ENCODE results near the gene CYBC1.

Gene CYBC1

DNA sequence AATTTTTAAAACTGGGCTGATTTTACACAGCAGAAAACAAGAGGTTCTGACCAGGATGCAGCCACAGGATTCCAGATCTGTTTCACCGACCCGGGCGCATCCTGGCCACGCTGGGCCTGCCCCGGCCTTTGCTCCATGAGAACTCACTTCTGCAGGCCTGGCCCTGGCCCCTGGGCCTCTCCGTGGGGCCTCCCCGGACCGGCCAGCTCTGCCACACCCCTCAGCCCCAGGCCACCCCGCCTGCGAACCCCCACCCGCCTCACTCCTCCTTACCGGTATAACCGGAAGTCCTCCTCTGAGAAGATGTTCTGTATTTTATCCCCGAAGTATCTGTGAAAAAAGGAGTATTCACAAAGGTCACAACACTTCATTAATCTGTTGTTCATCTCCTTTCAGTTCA is 45.5 kb downstream of the CYBC1 start:
- no peak for DNase-seq

DNA sequence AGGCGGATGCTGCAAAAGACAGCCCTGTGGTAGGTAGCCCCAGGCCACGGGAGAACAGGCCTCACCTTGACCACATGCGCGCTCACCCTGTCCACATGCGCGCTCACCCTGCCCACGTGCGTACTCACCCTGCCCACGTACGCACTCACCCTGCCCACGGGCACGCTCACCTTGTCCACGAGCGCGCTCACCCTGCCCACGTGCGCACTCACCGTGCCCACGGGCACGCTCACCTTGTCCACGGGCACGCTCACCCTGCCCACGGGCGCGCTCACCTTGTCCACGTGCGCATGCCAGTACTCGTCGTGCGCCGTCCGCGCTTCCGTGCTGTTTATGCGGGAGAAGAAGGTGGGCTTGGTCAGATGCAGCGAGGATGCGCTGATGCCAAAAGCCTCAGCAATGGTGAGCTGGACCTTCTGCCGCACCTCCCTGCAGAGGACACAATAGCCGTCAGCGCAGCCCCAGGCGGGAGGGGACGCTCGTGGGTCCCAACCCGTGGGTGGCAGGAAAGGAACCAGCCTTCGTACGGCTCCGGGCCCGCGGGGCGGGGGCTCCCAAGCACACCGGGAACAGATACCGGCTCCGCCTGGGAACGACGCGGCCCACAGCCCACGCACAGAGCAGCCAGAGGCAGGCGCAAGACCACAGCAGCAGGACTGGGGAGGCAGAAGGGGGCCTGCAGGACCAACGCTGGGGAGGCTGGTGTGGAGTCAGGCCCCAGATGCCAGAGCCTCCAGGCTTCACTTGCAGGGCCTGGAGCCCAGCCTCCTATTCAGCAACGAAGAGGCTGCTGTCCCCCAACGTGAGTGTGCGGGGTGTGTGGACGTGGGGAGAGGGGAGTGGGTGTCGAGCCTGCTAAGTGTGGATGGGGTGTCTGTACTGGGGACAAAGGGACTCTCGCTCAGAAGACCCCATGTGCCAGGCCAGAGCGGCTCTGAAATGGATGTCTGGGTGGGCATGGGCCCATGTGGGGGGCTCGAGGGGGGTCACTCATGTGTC is 46.6 kb downstream of the CYBC1 start:
- DNase-seq: no peak

DNA sequence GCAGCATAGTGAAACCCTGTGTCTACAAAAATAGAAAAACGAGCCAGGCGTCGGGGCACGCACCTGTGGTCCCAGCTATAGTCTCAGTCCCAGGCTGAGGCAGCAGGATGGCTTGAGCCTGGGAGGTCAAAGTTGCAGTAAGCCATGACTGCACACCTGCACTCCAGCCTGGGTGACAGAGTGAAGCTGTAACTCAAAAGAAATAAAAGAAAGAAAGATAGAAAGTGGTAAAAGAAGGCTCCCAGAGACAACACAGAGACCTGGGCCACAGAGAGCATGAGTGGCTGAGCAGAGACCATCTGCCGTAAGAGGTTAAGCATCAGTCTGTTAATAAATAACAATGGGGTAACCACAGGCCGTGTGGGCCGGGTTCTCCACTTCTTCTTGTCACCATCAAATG is 47.7 kb downstream of the CYBC1 start:
- no peak for DNase-seq

DNA sequence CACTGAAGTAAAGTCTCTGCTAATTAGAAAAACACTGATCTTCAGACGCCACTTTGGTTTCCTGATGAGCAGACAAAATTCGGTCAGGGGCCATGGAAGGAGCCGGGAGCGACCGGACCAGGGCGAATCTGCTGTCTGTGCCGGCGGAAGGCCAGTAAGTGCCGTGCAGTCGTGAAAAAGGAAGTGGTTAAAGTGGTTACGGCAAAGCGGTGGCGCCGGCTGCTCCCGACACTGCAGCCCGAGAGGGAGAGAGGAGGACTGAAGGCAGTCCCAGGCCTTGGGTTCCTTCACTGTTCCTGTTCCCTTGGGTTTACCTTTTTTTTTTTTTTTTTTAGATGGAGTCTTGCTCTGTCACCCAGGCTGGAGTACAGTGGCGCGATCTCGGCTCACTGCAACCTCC is 49.7 kb downstream of the CYBC1 start:
- peak; percentile 27 for DNase-seq

DNA sequence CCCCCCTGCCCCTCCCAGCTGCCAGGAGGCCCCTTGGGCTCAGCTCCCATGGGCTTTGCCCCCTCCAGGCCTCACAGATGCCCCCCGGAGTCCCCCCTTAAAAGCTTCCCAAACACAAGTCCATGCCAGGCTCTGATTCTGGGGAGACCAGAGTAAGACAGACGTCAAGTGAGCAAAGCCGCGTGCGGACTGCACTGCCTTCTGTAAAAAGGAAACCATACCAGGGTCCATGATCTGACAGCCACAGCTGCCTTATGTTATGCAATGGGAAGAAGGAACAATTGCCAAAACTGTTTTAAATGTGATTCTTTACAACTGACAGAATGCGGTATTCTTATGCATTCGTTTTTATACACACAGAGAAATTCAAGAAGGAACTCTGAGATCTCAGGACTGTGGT is 50.3 kb downstream of the CYBC1 start:
- DNase-seq: no peak

DNA sequence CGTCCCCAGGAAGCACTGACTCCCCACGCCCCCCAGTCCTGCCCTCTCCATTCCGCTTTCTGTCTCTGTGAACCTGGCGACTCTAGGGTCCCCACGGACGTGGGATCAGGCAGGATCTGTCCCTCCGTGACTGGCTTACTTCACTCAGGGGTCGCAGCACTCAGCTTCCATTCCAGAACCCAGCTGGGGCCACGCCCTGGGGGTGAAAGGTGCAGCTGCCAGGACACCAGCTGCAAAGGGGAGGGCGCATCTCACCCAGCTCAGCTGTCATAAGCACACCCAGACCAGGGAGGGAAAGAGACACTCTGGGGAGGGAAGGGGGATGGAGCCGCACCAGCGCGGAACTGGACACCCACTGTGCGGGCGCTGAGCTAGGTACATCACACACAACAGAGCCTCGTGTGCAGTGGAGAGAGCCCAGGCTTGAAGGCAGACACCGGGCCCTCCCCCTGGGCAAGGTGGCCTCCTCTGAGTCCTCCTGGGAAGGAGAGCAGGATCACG is 50.9 kb downstream of the CYBC1 start:
- no peak for DNase-seq

DNA sequence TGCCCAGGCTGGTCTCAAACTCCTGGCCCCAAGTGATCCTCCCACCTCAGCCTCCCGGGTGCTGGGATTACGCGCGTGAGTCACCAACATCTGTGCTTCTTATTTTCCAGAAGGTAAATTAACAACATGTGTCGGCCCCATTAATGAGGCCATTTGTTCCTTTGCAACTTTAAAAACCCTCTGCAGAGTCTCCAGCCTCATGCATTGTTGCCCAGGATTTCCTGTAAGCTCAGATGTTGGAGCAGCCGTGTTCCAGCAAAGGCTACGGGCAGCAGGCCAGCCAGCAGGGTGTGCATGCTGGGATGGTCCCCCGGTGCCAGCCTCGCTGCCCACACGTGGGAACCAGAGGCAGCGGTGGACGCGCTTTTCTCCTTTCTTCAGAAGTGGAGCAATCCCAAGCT is 51.5 kb downstream of the CYBC1 start:
- no peak for DNase-seq

DNA sequence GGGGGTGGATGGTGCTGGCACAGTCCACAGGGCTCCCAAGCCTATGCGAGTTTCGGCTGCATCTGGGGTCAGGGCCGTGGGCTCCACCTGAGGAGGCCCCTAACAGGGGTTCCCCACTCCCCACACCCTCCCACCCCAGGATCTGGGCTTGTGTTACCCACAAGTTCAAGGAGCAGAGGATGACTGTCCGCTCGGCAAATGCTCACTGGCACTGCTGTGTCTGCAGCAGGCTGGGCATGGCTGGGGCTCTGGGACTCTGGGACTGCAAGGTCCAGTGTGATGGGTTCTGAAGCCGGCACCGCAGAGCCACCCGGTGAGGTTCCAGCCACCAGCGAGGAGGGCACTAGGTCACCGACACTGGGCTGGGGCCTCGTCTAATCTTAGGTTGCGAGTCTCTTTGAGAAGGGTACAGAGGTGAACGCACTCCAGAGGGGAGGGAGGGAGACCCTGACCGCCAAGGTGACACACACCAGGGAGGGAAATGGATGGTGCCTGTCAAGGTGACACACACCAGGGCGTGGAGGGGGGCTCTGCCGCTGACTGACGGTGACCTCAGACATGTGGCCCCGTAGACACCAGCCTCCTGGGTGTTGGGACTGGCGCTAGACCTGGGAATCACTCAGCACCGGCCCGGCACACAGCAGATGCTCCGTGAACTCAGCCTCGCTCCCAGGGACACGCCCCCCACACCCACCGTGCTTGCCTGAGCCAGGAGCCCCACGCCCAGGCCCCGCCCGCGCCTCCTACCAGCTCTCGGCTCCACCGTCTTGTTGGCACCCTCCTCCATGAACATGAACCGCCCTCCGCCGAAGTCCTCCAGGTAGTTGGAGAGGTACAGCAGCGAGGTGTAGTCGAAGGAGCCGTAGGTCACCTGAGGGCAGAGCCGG is 52.9 kb downstream of the CYBC1 start:
- DNase-seq: no peak

DNA sequence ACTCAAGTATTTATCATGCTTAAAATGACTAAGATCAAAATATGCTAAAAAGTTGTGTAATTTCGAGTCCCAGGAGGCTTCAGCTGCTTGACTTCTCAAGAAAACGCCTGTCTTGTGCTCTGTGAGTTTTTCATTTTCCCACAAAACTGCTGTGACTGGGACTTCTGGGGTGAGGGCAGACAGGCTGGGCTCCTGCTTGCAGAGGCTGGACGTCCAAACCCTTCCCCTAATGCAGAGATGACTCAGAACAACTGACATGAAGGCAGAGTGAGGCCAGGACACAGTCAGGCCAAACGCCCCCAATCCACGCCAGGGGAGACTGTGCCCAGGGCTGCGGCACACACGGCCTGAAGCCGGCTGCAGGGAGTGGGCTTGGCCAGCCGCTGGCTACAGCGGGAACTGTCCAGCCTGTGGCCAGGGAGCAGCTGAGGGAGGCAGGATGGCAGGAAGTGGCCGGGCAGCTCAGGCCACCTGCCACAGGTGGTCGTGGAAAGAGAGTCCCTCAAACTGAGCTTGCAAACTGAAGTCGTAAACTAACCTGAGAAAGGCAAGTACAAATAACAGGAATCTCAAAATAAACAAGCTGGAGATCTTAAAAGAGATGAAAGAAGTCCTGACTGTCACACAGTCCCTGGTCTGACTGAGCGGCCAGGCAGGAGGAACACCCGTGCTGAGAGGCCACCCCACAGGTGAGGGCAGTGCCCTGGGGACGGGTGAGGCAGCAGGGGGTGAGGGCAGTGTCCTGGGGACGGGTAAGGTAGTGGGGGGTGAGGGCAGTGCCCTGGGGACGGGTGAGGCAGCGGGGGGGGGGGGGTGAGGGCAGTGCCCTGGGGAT is 53.7 kb downstream of the CYBC1 start:
- no peak for DNase-seq

DNA sequence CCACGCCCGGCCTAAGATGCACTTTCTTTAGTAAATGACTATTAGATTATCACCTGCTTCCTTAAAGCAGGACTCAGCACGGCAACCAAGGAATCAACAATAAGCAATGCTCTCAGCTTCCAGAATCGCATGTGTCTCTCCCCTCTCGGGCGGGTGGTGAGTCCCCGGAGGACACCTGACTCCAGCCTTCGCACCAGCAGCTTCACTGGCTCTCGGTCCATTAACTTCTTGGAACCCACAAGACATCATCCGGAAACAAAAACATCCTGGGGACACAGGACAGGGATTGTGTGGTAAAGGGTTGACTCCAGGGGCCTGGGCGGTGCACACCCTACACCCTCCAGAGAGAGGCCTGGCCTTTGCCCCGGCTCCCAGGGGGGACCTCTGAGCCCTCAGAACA is 56.3 kb downstream of the CYBC1 start:
- no peak for DNase-seq

DNA sequence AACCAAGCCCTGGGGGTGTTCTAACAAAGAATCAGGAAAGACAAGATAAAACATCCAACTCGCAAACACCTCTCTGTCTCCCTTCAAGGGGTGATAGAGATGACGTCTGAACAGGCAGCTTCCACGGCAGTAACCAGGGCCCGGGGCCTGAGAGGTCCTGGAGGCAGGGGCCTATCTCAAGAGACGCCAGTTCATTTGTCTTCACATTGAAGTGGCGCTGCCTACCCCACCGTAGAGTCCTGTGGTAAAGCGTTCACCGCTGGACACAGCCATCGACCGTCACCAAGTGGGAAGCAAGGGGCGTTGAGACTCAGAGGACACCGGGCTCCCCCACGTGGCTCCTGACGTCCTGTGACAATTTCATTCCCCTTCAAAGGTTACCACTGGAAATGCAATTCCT is 57.6 kb downstream of the CYBC1 start:
- DNase-seq: no peak

All from stimulated activated naive CD4-positive, alpha-beta T cell treated with Interleukin-2 at 50 U/mL for 16 hours (primary cell).